Testis (tissue), 2 donors: ENCODE data around the gene IFI27L2.

Source experiments
- POLR2A ChIP-seq: fragments of 450-650 bp; IDR thresholded peaks from one replicate; pipeline ENCODE4 v1.6.1; 2017; ENCODE audit warnings: antibody characterized with exemption, mild to moderate bottlenecking, moderate library complexity
- TF ChIP-seq, protein P1 (sequence below), 3 experiments: fragments of 450-650 bp in 2 of 3; fragments of 200-600 bp in 1 of 3; sonication (generic) in 1 of 3; IDR thresholded peaks; one replicate each; pipeline ENCODE4 v1.5.1; 2016 to 2019; ENCODE audit warnings: antibody characterized with exemption in 3 of 3, mild to moderate bottlenecking in 2 of 3, moderate library complexity in 1 of 3

DNA sequence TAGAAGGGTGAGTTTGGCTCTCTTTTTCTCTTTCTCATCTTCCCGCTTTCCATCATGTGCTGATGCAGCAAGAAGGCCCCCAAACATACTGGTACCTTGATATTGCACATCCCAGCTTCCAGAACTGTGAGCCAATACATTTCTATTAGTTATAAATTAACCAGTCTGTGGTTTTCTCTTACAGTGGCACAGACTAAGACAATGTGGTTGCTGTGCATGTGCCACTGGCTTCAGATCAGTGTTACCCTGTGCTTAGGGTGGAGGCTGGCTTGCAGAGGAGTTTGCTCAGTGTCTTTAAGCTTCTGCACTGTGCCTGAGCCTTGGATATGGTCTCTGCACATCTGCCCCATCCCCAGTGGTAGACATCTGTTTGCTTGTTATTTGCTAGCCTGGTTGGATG is 5.5 kb downstream of the IFI27L2 start:
- no peak for TF ChIP-seq POLR2A
- TF ChIP-seq, protein P1, sequence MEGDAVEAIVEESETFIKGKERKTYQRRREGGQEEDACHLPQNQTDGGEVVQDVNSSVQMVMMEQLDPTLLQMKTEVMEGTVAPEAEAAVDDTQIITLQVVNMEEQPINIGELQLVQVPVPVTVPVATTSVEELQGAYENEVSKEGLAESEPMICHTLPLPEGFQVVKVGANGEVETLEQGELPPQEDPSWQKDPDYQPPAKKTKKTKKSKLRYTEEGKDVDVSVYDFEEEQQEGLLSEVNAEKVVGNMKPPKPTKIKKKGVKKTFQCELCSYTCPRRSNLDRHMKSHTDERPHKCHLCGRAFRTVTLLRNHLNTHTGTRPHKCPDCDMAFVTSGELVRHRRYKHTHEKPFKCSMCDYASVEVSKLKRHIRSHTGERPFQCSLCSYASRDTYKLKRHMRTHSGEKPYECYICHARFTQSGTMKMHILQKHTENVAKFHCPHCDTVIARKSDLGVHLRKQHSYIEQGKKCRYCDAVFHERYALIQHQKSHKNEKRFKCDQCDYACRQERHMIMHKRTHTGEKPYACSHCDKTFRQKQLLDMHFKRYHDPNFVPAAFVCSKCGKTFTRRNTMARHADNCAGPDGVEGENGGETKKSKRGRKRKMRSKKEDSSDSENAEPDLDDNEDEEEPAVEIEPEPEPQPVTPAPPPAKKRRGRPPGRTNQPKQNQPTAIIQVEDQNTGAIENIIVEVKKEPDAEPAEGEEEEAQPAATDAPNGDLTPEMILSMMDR (IDR thresholded peaks at IDR 0.05) = no peak
